Pancreas (tissue), 10 donors: ENCODE results near the gene VMAC. TPM values are rescaled to one million over a fixed set of nuclear protein-coding genes. Genes with fewer than 3 reads are reported as not detected.

Experiments
- ATAC-seq, 4 donors: fragments of 200-7000 bp; cut with Tn5 transposase; one replicate each; pipeline versions ENCODE4 v1.8.0 to v1.9.1; 2020; ENCODE audit warnings: mild to moderate bottlenecking in 4 of 4, moderate library complexity in 4 of 4
- DNase-seq, 6 donors: peaks; one replicate each; pipeline ENCODE4 v3.0.0-alpha.2; 2020
- FAIRE-seq: peaks from 2 replicates; lab custom pipeline; 2012; peaks lifted over from hg19 to GRCh38; lab: Jason Lieb, UNC
- H3K27ac ChIP-seq, 4 donors: fragments of 200-600 bp; sonication (generic); 1 replicate in 3 of 4; 2 replicates in 1 of 4; pipeline versions ENCODE4 v1.5.0 to v1.8.0; 2020
- H3K27me3 ChIP-seq, 4 donors: fragments of 200-600 bp; one replicate each; pipeline ENCODE4 v1.8.0; 2021
- H3K36me3 ChIP-seq, 3 donors: fragments of 200-600 bp; sonication (generic) in 1 of 3; one replicate each; pipeline versions ENCODE4 v1.5.0 to v1.8.0; 2020 to 2021
- H3K4me1 ChIP-seq, 3 donors: fragments of 200-600 bp; one replicate each; pipeline ENCODE4 v1.8.0; 2021
- H3K4me3 ChIP-seq, 4 donors: fragments of 200-600 bp; sonication (generic) in 2 of 4; one replicate each; pipeline versions ENCODE4 v1.5.0 to v1.8.0; 2020 to 2021
- H3K9me3 ChIP-seq, 4 donors: fragments of 200-600 bp; one replicate each; pipeline ENCODE4 v1.8.0; 2021
- CTCF ChIP-seq, 4 donors: fragments of 200-600 bp; sonication (generic) in 3 of 4; IDR thresholded peaks; one replicate each; pipeline versions ENCODE4 v1.5.0 to v1.8.0; 2021; ENCODE audit warnings: antibody characterized with exemption in 4 of 4
- WGBS, 2 donors: extraction: QIAGEN DNeasy Blood & Tissue Kit; methylation state at CpG; one replicate each; pipeline ENCODE4 v1.1.7; 2013; 5-methylcytosine and 5-hydroxymethylcytosine counted together
- intact Hi-C, 3 donors: fragments of 100-400 bp; cut with DNase I; formaldehyde crosslinking; loops; one replicate each; pipeline versions ENCODE4 v1.11.1 to v1.14.2; 2022
- polyA plus RNA-seq, 2 donors: library from polyadenylated mRNA; stranded (reverse); fragments of 200-250 nt; gene quantifications; one replicate each; pipeline ENCODE4 v1.2.3, GENCODE V29; 2013
- total RNA-seq, 6 donors: library from RNA; stranded (reverse); fragmentation: NEBNext Ultra II Directional in 4 of 6; extraction: Animal tissue kit (Norgen Biotek cat#: 25700) in 4 of 6; gene quantifications; one replicate each; pipeline versions ENCODE4 v1.2.1 to v1.2.4, GENCODE V29; 2021 to 2023
- donor health status: healthy with polysubstance abuse.
- donor health status: DM: no; HTN: no; CAD: no; lungs with moderate emphysema.
- donor health status: DM: no; HTN: no; CAD: no.
- donor health status: control.
- donor health status: control.
- donor health status: Bipolar disorder and iron deficiency.
- donor health status: DM: yes; HTN: yes; CAD: no.
- donor health status: DM: no; HTN: no; CAD: no.
- donor health status: DM: no; HTN: no; CAD: no.
- donor health status: DM: yes; HTN: yes; CAD: no.

VMAC gene
- total and polyA plus RNA-seq, 8 donors = 2.9 to 10.1 (median 4.6) TPM

- H3K27me3 ChIP-seq = no peaks in the 10 kb centered on the region
- peaks cover 0 to 3% (median under 1%) of the 10 kb centered on the region in 3 donors for H3K36me3 ChIP-seq
- no peak for TF ChIP-seq CTCF (IDR thresholded peaks at IDR 0.05)
- intact Hi-C loops = no loop called here
- ATAC-seq (no peak), FAIRE-seq (no peak), DNase-seq (no peak)
- no peaks in the 10 kb centered on the region for H3K9me3 ChIP-seq
- H3K27ac ChIP-seq = no peak overlapping the region
- no peaks in the 10 kb centered on the region for H3K4me1 ChIP-seq
- WGBS, 2 donors = 86 to 100% methylated on average over 1 of the region's 1 CpG
- no peak overlapping the region for H3K4me3 ChIP-seq
Measured at GRCh38 chr19:5911366-5911765, 6.7 kb downstream of the VMAC start.

GRCh38 chr19:5913739-5914357 is 9.2 kb downstream of the VMAC start, which contains the start of gene CAPS:
TSS of gene CAPS (plus strand) at chr19:5914254. CDS start at chr19:5914407, 153 bp downstream.
- H3K4me3 ChIP-seq = peak within 1 kb of the TSS in 2 of 4 donors; percentile 6 to 23
- FAIRE-seq = no peak

GRCh38 chr19:5914358-5914774 is 9.7 kb downstream of the VMAC start:
- intact Hi-C loops = no loop called here
- DNase-seq (peak in 2 of 6 donors; percentile 36 to 79), FAIRE-seq (no peak), ATAC-seq (peak; percentile 17 to 38 (median 35))
- no peaks in the 10 kb centered on the region for H3K4me1 ChIP-seq
- H3K27me3 ChIP-seq = no peaks in the 10 kb centered on the region
- peaks cover 0 to 30% (median 18%) of the 10 kb centered on the region in 3 donors for H3K36me3 ChIP-seq
- peak overlapping the region in 2 of 4 donors; percentile 6 to 23 for H3K4me3 ChIP-seq
- no peak for TF ChIP-seq CTCF (IDR thresholded peaks at IDR 0.05)
- H3K9me3 ChIP-seq = no peaks in the 10 kb centered on the region
- peak overlapping the region; percentile 52 to 77 (median 67) for H3K27ac ChIP-seq
- WGBS, 2 donors = 63 to 77% methylated on average over 22 of the region's 22 CpGs

More at GRCh38 chr19:5913739-5914357, 9.2 kb downstream of the VMAC start, which contains the start of gene CAPS:
- DNase-seq = peak in 5 of 6 donors; percentile 52 to 89 (median 75)
- H3K27me3 ChIP-seq = no peaks in the 10 kb centered on the region
- H3K36me3 ChIP-seq = peaks cover 0 to 27% (median 18%) of the 10 kb centered on the region in 3 donors
- WGBS, 2 donors = 50 to 65% methylated on average over 9 to 10 of the region's 10 CpGs
- peak; percentile 75 to 84 (median 80) for ATAC-seq
- peak within 1 kb of the TSS; percentile 52 to 77 (median 67) for H3K27ac ChIP-seq
- H3K4me1 ChIP-seq = no peaks in the 10 kb centered on the region
- H3K9me3 ChIP-seq = no peaks in the 10 kb centered on the region
- TF ChIP-seq CTCF (IDR thresholded peaks at IDR 0.05) = no peak
- intact Hi-C loops = no loop called here

- H3K36me3 ChIP-seq = peaks cover 0 to 32% (median 24%) of the 10 kb centered on the region in 3 donors
Measured at GRCh38 chr19:5914946-5915781, 10.5 kb downstream of the VMAC start.

More at GRCh38 chr19:5914946-5915781, 10.5 kb downstream of the VMAC start:
- TF ChIP-seq CTCF (IDR thresholded peaks at IDR 0.05) = no peak
- intact Hi-C loops = no loop called here
- H3K4me3 ChIP-seq = peak overlapping the region in 2 of 4 donors; percentile 6 to 23
- WGBS, 2 donors = 63 to 72% methylated on average over 42 of the region's 42 CpGs
- FAIRE-seq = no peak
- no peaks in the 10 kb centered on the region for H3K4me1 ChIP-seq
- H3K27ac ChIP-seq = peak overlapping the region; percentile 52 to 77 (median 67)
- DNase-seq = peak in 4 of 6 donors; percentile 39 to 88 (median 58)
- peak; percentile 27 to 67 (median 52) for ATAC-seq
- H3K27me3 ChIP-seq = no peaks in the 10 kb centered on the region
- no peaks in the 10 kb centered on the region for H3K9me3 ChIP-seq
